Measurements from ENCODE around the gene PLAAT1. TPM values are rescaled to one million over a fixed set of nuclear protein-coding genes. Genes with fewer than 3 reads are reported as not detected.

PLAAT1 gene
- polyA plus RNA-seq, 1 donor from 2014 or later = 10.7 TPM

GRCh38 chr3:193270451-193270850 lies 29.4 kb downstream of the PLAAT1 start:
- Histone ChIP-seq H3K27ac (ENCODE audit: low read length) (no peak overlapping the region), H2AFZ (ENCODE audit: low read depth, low read length) (no peak overlapping the region), H3F3A (ENCODE audit: insufficient read depth, low read length, poor library complexity, severe bottlenecking) (no peaks in the 10 kb centered on the region), H3K27me3 (ENCODE audit: insufficient read depth, low read depth, low read length) (no peaks in the 10 kb centered on the region), H3K4me3 (ENCODE audit: low read length) (no peak overlapping the region), H3K9ac (ENCODE audit: low read length) (no peak overlapping the region), H4K20me1 (ENCODE audit: insufficient read depth) (no peaks in the 10 kb centered on the region), H3K9me2 (ENCODE audit: insufficient read depth, low read length) (no peaks in the 10 kb centered on the region), H3K4me2 (ENCODE audit: low read length) (no peak overlapping the region), H3K79me2 (replicated peaks; ENCODE audit: insufficient read depth, low read length) (no peaks in the 10 kb centered on the region), H3K36me3 (ENCODE audit: insufficient read depth, low read length) (no peaks in the 10 kb centered on the region), H3K9me3 (ENCODE audit: low read length) (no peaks in the 10 kb centered on the region)
- TF ChIP-seq EZH2 (IDR thresholded peaks at IDR 0.05; ENCODE audit: borderline replicate concordance, insufficient read depth, low read length, poor library complexity, severe bottlenecking) (no peak), CTCF (IDR thresholded peaks at IDR 0.05; ENCODE audit: poor library complexity, severe bottlenecking) (no peak), MXI1 (conservative IDR thresholded peaks at IDR 0.05; ENCODE audit: poor library complexity, severe bottlenecking) (no peak), EP300 (conservative IDR thresholded peaks at IDR 0.05; ENCODE audit: poor library complexity, severe bottlenecking) (no peak), POLR2AphosphoS5 (IDR thresholded peaks at IDR 0.05) (no peak), REST (IDR thresholded peaks at IDR 0.05; ENCODE audit: borderline replicate concordance) (no peak), SMC3 (conservative IDR thresholded peaks at IDR 0.05; ENCODE audit: poor library complexity) (no peak), TAF1 (IDR thresholded peaks at IDR 0.05; ENCODE audit: low read depth) (no peak)

- no peaks in the 10 kb centered on the region for H3K27me3 ChIP-seq (ENCODE audit: insufficient read depth, low read depth, low read length)
- no peaks in the 10 kb centered on the region for H3K79me2 ChIP-seq (replicated peaks; ENCODE audit: insufficient read depth, low read length)
- no peak for TF ChIP-seq RAD21 (conservative IDR thresholded peaks at IDR 0.05)
- TF ChIP-seq REST (IDR thresholded peaks at IDR 0.05; ENCODE audit: borderline replicate concordance) = no peak
- H3K9ac ChIP-seq (ENCODE audit: low read length) = no peak overlapping the region
- no peak overlapping the region for H3K4me2 ChIP-seq (ENCODE audit: low read length)
- no peak overlapping the region for H3K4me3 ChIP-seq (ENCODE audit: low read length)
- H3K27ac ChIP-seq (ENCODE audit: low read length) = no peak overlapping the region
- no peaks in the 10 kb centered on the region for H4K20me1 ChIP-seq (ENCODE audit: insufficient read depth)
- H3F3A ChIP-seq (ENCODE audit: insufficient read depth, low read length, poor library complexity, severe bottlenecking) = no peaks in the 10 kb centered on the region
- no peak overlapping the region for H2AFZ ChIP-seq (ENCODE audit: low read depth, low read length)
- H3K36me3 ChIP-seq (ENCODE audit: insufficient read depth, low read length) = no peaks in the 10 kb centered on the region
- H3K9me3 ChIP-seq (ENCODE audit: low read length) = no peaks in the 10 kb centered on the region
- no peaks in the 10 kb centered on the region for H3K9me2 ChIP-seq (ENCODE audit: insufficient read depth, low read length)
These were observed 30.2 kb downstream of the PLAAT1 start for GRCh38 chr3:193271101-193271840.
